HepG2 (cell line): ENCODE measurements around the gene FKBP5. TPM values are rescaled to one million over a fixed set of nuclear protein-coding genes. Genes with fewer than 3 reads are reported as not detected.

Experiments
- ASH2L ChIP-seq: fragments of 300-600, 200-600 bp; sonication (generic); IDR thresholded peaks from 2 replicates; pipeline ENCODE4 v1.7.0; 2017; ENCODE audit warnings: low read depth, mild to moderate bottlenecking, moderate library complexity, mixed read lengths, low read length; ENCODE audit not compliant: insufficient read length
- FOXK2 ChIP-seq: fragments of 450-650 bp; IDR thresholded peaks from 2 replicates; pipeline ENCODE4 v1.6.1; 2016
- GRHL1 ChIP-seq: sonication (generic); formaldehyde crosslinking; conservative IDR thresholded peaks from 2 replicates; pipeline ENCODE4 v1.8.0; 2022; ENCODE audit warnings: missing genetic modification reagents
- PTBP1 ChIP-seq: fragments of 200-400 bp; formaldehyde crosslinking; IDR thresholded peaks from 2 replicates; pipeline ENCODE4 v1.6.1; 2018; ENCODE audit warnings: low read length, low read depth; ENCODE audit not compliant: poor library complexity, severe bottlenecking
- TEAD2 ChIP-seq: sonication (generic); formaldehyde crosslinking; IDR thresholded peaks from 2 replicates; pipeline ENCODE4 v1.9.0; 2021; ENCODE audit warnings: missing genetic modification reagents
- ZNF296 ChIP-seq: sonication (generic); formaldehyde crosslinking; conservative IDR thresholded peaks from 2 replicates; pipeline ENCODE4 v1.5.0; 2020; ENCODE audit warnings: mild to moderate bottlenecking, missing genetic modification reagents
- ZNF318 ChIP-seq: sonication (generic); formaldehyde crosslinking; IDR thresholded peaks from 2 replicates; pipeline ENCODE4 v1.4.0; 2020; ENCODE audit warnings: mild to moderate bottlenecking, missing genetic modification reagents
- ZNF547 ChIP-seq: sonication (generic); formaldehyde crosslinking; IDR thresholded peaks from 2 replicates; pipeline ENCODE4 v1.5.1; 2020; ENCODE audit warnings: mild to moderate bottlenecking, missing genetic modification reagents
- polyA plus RNA-seq, 8 experiments: library from polyadenylated mRNA; depleted of rRNA in 3 of 8; stranded (reverse) in 7 of 8; unstranded in 1 of 8; fragments of >200 nt; fragmentation: Illumina TruSeq in 4 of 8; extraction: Trizol in 4 of 8; gene quantifications; 2 replicates each; pipeline versions ENCODE4 v1.2.1 to v1.2.3, GENCODE V29; 2011 to 2016; ENCODE audit warnings: low read depth in 4 of 8, missing spikeins in 1 of 8, mixed read lengths in 1 of 8; ENCODE audit not compliant: insufficient read depth in 1 of 8
- total RNA-seq, 5 experiments: library from RNA; depleted of rRNA; stranded (reverse); fragments of >200 nt; fragmentation: Illumina TruSeq; extraction: Trizol; gene quantifications; 2 replicates each; pipeline ENCODE4 v1.2.3, GENCODE V29; 2016; ENCODE audit warnings: low read depth in 1 of 5
- TF ChIP-seq, protein P1 (sequence below), 2 experiments: sonication (generic) in 1 of 2; formaldehyde crosslinking in 1 of 2; IDR thresholded peaks; 2 replicates each; pipeline versions ENCODE4 v1.4.0 to v1.6.1; 2016 to 2020; ENCODE audit warnings: borderline replicate concordance in 1 of 2, low read depth in 1 of 2, mild to moderate bottlenecking in 1 of 2, missing genetic modification reagents in 1 of 2
- TF ChIP-seq, protein P2 (sequence below): sonication (generic); formaldehyde crosslinking; conservative IDR thresholded peaks from 2 replicates; pipeline ENCODE4 v1.4.0; 2020; ENCODE audit warnings: missing genetic modification reagents

The FKBP5 gene
- total and polyA plus RNA-seq, 2 of the 13 experiments (the other 11 are each of a cell fraction or from before 2014, with no cell fraction given): 8.0 to 17.4 TPM

GRCh38 chr6:35731736-35732532, 43.2 kb upstream of the FKBP5 start (continued):
- TF ChIP-seq ZNF318 (no peak), PTBP1 (no peak), ASH2L (peak; percentile 98), ZNF547 (peak; percentile 37; the same call in 1 of the 2 replicates), FOXK2 (0 out of 2 replicates have a peak, but pooled peaks have one; percentile 39), TEAD2 (CRISPR knock-in tag) (no peak), GRHL1 (CRISPR knock-in tag) (no peak), ZNF296 (no peak; the same call in 1 of the 2 replicates)
- TF ChIP-seq, protein P1, sequence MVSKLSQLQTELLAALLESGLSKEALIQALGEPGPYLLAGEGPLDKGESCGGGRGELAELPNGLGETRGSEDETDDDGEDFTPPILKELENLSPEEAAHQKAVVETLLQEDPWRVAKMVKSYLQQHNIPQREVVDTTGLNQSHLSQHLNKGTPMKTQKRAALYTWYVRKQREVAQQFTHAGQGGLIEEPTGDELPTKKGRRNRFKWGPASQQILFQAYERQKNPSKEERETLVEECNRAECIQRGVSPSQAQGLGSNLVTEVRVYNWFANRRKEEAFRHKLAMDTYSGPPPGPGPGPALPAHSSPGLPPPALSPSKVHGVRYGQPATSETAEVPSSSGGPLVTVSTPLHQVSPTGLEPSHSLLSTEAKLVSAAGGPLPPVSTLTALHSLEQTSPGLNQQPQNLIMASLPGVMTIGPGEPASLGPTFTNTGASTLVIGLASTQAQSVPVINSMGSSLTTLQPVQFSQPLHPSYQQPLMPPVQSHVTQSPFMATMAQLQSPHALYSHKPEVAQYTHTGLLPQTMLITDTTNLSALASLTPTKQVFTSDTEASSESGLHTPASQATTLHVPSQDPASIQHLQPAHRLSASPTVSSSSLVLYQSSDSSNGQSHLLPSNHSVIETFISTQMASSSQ (IDR thresholded peaks at IDR 0.05; ENCODE audit: low read depth): no peak; the same call in 1 of the 2 replicates
- TF ChIP-seq, protein P1 (CRISPR knock-in tag; IDR thresholded peaks at IDR 0.05; ENCODE audit: borderline replicate concordance): peak; percentile 75
- TF ChIP-seq, protein P2, sequence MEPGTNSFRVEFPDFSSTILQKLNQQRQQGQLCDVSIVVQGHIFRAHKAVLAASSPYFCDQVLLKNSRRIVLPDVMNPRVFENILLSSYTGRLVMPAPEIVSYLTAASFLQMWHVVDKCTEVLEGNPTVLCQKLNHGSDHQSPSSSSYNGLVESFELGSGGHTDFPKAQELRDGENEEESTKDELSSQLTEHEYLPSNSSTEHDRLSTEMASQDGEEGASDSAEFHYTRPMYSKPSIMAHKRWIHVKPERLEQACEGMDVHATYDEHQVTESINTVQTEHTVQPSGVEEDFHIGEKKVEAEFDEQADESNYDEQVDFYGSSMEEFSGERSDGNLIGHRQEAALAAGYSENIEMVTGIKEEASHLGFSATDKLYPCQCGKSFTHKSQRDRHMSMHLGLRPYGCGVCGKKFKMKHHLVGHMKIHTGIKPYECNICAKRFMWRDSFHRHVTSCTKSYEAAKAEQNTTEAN (CRISPR knock-in tag): peak; percentile 41
